GM19240 (cell line): ENCODE data around the gene ILF2.
"Not testable (repeated sequence)": the region's sequence is repeated elsewhere in the genome, so short reads cannot be mapped to it uniquely, and the experiment has no call there.

Source experiments
- DNase-seq: peaks from one replicate; pipeline ENCODE4 v3.0.0; 2011; ENCODE audit warnings: low spot score; ENCODE audit not compliant: insufficient read length

ILF2 gene

GRCh38 chr1:153670859-153671627 is at the start of gene ILF2:
ILF2 (minus strand) TSS chr1:153670993; CDS start chr1:153670922, 71 bp downstream.
- DNase-seq = peak; percentile 92

GRCh38 chr1:153717330-153717729 is 46.5 kb upstream of the ILF2 start:
- no peak for DNase-seq

- not testable (repeated sequence) for DNase-seq
Measured at GRCh38 chr1:153716211-153716610, 45.4 kb upstream of the ILF2 start.

- DNase-seq = no peak
Measured at GRCh38 chr1:153711026-153711425, 40.2 kb upstream of the ILF2 start.

GRCh38 chr1:153705484-153705883 is 34.7 kb upstream of the ILF2 start:
- DNase-seq = no peak

GRCh38 chr1:153699768-153700167 is 29.0 kb upstream of the ILF2 start:
- DNase-seq = no peak

- DNase-seq = no peak
Measured at GRCh38 chr1:153698923-153699714, 28.3 kb upstream of the ILF2 start.

GRCh38 chr1:153698020-153698922 is 27.5 kb upstream of the ILF2 start:
- DNase-seq = no peak

GRCh38 chr1:153697191-153698019 is 26.6 kb upstream of the ILF2 start:
- no peak for DNase-seq

GRCh38 chr1:153696741-153697140 is 25.9 kb upstream of the ILF2 start:
- no peak for DNase-seq

- no peak for DNase-seq
Measured at GRCh38 chr1:153693466-153693865, 22.7 kb upstream of the ILF2 start.

- DNase-seq = no peak
Measured at GRCh38 chr1:153688736-153689328, 18.0 kb upstream of the ILF2 start.

- no peak for DNase-seq
Measured at GRCh38 chr1:153688276-153688675, 17.5 kb upstream of the ILF2 start.

- DNase-seq = no peak
Measured at GRCh38 chr1:153687346-153688125, 16.7 kb upstream of the ILF2 start.

GRCh38 chr1:153685544-153686340 is 14.9 kb upstream of the ILF2 start:
- DNase-seq = no peak

- DNase-seq = no peak
Measured at GRCh38 chr1:153684892-153685291, 14.1 kb upstream of the ILF2 start.

- no peak for DNase-seq
Measured at GRCh38 chr1:153683854-153684253, 13.1 kb upstream of the ILF2 start.

GRCh38 chr1:153682730-153683129 is 11.9 kb upstream of the ILF2 start:
- DNase-seq = no peak

- DNase-seq = no peak
Measured at GRCh38 chr1:153680120-153680403, 9.3 kb upstream of the ILF2 start.
